Mononuclear cell (primary cell): ENCODE data around the gene TPRG1. TPM values are rescaled to one million over a fixed set of nuclear protein-coding genes. Genes with fewer than 3 reads are reported as not detected.

ENCODE experiments used
- H3K27me3 ChIP-seq: 2 replicates; pipeline ENCODE4 v1.6.0; 2011; ENCODE audit warnings: low read length, control low read depth; ENCODE audit not compliant: insufficient read depth
- H3K4me1 ChIP-seq: 2 replicates; pipeline ENCODE4 v1.5.1; 2011; ENCODE audit warnings: mild to moderate bottlenecking, low read length, control low read depth; ENCODE audit not compliant: insufficient read depth
- H3K4me3 ChIP-seq: 2 replicates; pipeline ENCODE4 v1.5.1; 2011; ENCODE audit warnings: mild to moderate bottlenecking, low read length, moderate library complexity
- H3K9me3 ChIP-seq: 2 replicates; pipeline ENCODE4 v1.5.1; 2011; ENCODE audit warnings: low read depth, mild to moderate bottlenecking, control low read depth, low read length
- total RNA-seq: library from RNA; depleted of rRNA; stranded (reverse); fragments of >200 nt; gene quantifications from one replicate; pipeline ENCODE4 v1.2.3, GENCODE V29; 2012

The TPRG1 gene
- total RNA-seq, 1 donor = 2.4 TPM

DNA sequence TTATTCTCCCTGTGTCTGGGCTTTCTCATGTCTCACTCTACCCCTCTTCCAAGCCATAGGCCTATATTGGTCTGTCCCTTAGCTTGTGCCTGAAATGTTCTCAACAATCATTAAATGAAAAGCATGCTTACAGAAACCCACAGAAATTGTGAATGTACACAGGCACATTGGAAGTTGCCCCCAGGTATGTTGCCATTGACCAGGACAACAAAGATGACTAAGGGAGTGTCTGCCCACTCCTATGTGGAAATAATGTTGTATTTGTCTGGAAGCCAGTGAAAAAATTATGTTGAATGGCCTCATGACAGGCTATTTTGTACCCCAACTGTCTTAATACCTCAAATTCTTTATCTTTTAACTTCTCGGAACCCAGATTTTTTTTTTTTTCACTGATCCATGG is 102.0 kb downstream of the TPRG1 start:
- no peaks in the 10 kb centered on the region for H3K27me3 ChIP-seq
- peaks cover 24% of the 10 kb centered on the region for H3K4me1 ChIP-seq
- no peaks in the 10 kb centered on the region for H3K9me3 ChIP-seq
- no peak overlapping the region for H3K4me3 ChIP-seq

DNA sequence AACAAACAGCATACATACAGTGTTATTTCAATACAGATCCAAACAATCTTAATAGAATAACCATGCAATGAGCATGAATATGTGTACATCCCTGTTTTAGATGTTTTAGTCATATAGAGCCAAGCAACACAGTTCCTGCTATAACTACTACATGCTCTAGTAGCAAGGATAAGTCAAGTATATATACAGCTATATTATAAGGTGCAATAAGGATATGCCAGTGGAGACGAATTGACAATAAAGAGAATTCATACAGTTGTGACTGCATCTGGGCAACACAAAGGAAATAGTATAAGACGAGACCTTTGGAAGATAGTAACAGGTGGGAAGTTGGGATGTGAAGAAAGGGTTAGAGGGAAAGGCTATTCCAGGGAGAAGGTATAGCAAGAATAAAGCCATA is 103.4 kb downstream of the TPRG1 start:
- Histone ChIP-seq H3K27me3 (no peaks in the 10 kb centered on the region), H3K4me3 (no peak overlapping the region), H3K9me3 (no peaks in the 10 kb centered on the region), H3K4me1 (peaks cover 24% of the 10 kb centered on the region)

DNA sequence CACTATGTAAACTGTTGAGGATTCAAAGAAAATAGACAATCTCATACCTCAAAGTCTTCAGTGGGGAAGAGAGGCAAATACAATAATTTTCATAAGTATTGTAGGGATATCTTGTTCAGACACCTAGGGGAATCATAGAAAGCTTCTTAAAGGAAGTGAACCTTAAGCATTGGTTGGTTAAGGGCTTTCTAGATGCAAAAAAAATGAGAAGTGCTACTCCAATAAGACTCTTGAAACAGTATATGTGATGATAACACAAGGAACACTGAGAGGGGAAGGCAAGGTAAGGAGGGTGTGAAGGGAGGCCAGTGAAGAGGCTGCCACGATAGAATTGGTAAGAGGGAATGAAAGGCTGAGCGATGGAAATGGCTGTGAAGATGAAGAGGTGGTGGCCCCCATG is 104.1 kb downstream of the TPRG1 start:
- H3K27me3 ChIP-seq = no peaks in the 10 kb centered on the region
- H3K4me1 ChIP-seq = peaks cover 24% of the 10 kb centered on the region
- no peaks in the 10 kb centered on the region for H3K9me3 ChIP-seq
- no peak overlapping the region for H3K4me3 ChIP-seq

DNA sequence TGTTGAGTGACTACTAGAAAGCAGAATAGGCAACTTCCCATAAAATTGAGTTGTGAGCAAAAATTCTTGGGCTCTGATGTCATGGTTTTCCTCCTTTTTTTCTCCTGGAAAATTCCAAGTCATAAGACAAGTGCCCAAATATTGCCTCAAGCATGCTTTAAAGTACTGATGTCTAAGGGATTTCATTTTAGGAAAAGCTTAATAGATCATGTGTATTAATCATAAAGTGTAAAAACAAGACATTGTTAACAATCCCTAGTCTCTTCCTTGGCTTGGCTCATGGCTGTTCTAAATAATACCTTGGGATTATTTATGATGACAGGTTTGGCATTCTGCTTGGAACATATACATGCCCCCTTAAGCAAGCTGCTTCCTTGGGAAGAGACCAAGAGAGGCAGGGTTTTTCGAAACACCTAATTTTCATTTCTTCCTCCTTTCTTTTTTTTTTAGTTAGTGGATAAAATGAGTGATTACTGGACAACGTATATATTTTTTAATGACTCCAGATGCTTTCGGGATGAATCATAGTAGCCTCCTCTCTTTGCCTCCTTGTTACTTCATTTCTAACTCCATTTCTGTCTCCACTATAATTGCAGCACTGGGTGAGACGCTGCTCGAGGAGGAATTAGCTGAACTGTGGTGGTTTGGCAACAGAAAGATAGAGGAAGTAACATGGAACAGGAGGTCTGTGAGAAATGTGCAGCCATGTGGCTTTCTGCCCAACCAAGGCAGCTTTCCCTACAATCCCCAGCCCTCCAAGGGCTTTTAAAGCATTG is 104.9 kb downstream of the TPRG1 start:
- Histone ChIP-seq H3K4me1 (peaks cover 24% of the 10 kb centered on the region), H3K9me3 (no peaks in the 10 kb centered on the region), H3K4me3 (no peak overlapping the region), H3K27me3 (no peaks in the 10 kb centered on the region)

DNA sequence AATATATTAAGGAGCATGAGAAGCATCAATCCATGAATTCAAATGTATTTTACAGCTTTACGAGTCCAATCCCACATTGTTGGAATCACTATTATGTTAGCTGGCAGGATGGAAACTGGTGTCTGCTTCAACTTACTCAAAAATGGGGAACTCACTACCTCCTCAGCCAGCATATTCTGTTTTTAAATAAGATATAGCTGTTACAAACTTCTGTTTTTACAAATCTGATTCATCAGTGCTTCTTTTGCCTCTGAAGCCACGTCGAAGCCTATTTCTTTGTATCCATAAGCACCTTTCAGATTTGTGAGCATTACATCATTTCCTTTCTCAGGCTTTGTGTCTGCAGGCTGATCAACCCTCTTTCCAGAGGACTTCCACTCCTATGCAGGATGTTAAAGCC is 105.9 kb downstream of the TPRG1 start:
- no peaks in the 10 kb centered on the region for H3K27me3 ChIP-seq
- no peaks in the 10 kb centered on the region for H3K9me3 ChIP-seq
- H3K4me1 ChIP-seq = peaks cover 24% of the 10 kb centered on the region
- H3K4me3 ChIP-seq = no peak overlapping the region

DNA sequence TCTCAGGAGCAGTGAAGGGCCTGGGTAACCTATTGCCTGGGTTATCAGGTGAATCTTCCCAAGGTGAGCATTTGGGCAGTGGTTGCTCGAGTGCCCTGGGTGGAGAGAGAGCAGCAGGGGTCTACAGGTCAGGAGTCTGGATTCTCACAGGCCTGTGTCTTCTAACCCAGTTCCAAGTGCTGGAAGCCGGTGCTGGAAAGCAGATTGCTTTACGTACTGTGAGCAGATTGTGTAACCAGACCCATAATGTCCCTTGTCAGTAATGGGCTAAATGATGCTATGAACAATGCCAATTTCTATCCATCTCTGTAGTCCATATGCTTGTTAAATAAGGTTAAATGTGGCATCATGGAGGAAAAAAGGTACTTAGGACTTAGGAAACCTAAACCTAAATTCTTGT is 106.5 kb downstream of the TPRG1 start:
- no peak overlapping the region for H3K4me3 ChIP-seq
- no peaks in the 10 kb centered on the region for H3K9me3 ChIP-seq
- peaks cover 24% of the 10 kb centered on the region for H3K4me1 ChIP-seq
- H3K27me3 ChIP-seq = no peaks in the 10 kb centered on the region

DNA sequence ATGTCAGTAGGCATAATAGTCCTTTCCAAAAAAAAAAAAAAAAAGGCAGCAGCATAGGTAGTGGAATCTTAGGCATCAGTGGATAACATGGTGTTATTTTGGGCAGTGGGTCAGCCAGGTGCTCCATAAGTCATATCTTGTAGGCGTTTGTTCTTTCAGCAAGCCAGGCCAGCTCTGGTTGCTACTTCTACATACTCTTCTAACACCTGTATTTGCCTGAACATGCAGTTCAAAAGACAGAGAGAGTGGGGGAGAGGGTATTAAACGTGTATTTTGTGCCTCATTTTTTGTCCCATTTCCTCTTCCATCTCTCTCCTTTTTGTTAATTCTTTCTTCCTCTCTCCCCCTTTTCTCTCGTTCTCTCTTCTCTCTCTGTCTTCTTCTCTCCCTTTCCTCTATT is 110.4 kb downstream of the TPRG1 start:
- Histone ChIP-seq H3K27me3 (no peaks in the 10 kb centered on the region), H3K4me3 (no peak overlapping the region), H3K4me1 (peaks cover 10% of the 10 kb centered on the region), H3K9me3 (no peaks in the 10 kb centered on the region)

DNA sequence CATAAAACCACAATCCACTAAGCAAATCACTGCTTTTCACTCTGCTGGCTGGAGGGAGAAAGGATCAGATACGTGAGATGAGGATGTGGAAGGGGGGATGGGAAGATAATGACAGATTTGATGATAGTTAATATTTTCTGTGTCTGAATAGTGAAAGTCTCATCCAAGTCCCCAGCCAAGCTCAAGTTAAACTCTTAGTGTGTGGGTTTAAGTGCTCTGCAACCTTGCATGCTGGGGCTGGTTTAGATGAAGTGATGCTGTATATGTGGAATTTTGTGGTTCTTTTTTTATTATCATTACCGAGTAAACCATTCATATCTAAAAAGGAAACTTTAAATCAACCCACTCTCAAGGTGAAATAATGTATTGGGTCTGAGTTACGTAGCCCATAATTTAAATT is 111.0 kb downstream of the TPRG1 start:
- no peaks in the 10 kb centered on the region for H3K9me3 ChIP-seq

DNA sequence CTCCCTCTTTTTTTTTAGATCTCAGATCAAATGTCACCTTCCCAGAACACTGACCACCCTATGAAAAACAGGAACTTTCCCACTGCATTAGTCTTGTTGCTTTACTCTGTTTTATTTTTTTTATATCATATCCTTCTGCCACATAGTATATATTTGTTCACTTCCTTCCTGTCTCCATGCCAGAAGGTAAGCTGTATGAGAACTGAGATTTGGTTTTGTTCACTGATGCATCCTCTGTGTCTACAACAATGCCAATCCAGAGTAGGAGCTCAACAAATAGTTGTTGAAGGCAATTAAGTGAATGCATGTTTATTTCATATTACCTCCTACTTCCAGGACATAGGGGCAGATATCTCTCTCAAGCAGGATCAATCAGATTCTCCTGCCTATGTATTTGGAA is 114.4 kb downstream of the TPRG1 start:
- Histone ChIP-seq H3K4me3 (no peak overlapping the region), H3K9me3 (no peaks in the 10 kb centered on the region), H3K4me1 (no peaks in the 10 kb centered on the region), H3K27me3 (no peaks in the 10 kb centered on the region)

More for the DNA sequence above, 111.0 kb downstream of the TPRG1 start:
- H3K27me3 ChIP-seq = no peaks in the 10 kb centered on the region
- H3K4me1 ChIP-seq = peaks cover 7% of the 10 kb centered on the region
- no peak overlapping the region for H3K4me3 ChIP-seq

DNA sequence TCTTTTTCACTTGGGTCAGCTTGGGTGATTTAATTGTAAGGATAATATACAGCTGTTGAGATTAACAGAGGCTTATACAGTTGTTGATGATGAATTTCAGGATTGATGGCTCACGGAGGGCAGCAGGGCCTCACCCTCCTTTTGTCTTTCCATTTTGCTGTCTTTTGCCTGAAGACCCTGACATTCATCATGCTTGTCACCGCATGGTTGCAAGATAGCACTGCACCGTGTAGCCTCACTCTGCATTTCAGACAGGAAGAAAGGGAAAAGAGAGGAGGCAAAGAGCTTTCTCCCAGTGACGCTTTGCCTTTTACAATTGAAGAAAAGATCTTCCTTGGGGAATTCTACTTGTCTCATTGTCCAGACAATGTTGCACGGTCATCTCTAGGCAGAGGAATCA is 115.1 kb downstream of the TPRG1 start:
- H3K27me3 ChIP-seq = no peaks in the 10 kb centered on the region
- H3K9me3 ChIP-seq = no peaks in the 10 kb centered on the region
- no peak overlapping the region for H3K4me3 ChIP-seq
- H3K4me1 ChIP-seq = no peaks in the 10 kb centered on the region

DNA sequence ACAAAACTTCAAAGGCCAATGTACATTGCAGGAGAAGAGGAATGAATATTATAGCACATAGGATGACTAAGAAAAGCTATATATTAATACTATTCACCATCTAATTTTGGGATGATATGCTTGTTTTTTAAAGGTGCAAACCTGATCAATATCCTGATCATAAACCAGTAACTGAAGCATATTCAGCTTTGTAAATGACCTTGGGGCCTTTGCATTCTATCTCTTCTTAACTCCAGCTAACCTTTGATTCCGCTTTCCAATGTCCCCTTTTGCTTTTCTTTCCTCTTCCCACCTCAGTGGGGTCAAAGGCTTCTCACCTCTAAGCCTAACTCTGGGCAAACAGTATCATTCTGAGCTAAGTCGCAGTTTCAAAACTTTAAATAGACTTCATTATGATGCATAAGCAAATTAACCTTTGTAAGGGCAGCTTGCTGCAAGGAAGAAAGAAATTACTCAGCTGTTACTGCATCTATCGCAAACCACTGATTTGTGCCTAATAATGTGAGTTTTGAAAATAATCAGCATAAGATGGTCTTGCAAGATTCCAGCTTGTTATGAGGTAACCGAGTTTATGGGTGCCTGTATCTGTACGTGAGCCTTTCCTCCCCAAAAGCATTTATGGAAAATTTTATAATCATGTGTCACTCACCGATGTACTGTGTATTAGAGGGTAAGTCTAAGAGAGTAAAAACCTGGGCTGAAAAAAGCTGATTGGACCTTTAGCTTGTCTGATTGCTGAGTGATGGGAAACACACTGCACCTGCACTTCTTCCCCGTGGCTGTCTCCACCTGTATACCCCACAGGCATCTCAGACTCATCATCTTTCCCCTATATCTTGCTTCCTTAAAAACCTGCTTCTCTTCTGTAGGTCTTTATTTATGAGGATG is 116.8 kb downstream of the TPRG1 start:
- no peaks in the 10 kb centered on the region for H3K4me1 ChIP-seq
- H3K27me3 ChIP-seq = no peaks in the 10 kb centered on the region
- H3K4me3 ChIP-seq = no peak overlapping the region
- H3K9me3 ChIP-seq = no peaks in the 10 kb centered on the region

DNA sequence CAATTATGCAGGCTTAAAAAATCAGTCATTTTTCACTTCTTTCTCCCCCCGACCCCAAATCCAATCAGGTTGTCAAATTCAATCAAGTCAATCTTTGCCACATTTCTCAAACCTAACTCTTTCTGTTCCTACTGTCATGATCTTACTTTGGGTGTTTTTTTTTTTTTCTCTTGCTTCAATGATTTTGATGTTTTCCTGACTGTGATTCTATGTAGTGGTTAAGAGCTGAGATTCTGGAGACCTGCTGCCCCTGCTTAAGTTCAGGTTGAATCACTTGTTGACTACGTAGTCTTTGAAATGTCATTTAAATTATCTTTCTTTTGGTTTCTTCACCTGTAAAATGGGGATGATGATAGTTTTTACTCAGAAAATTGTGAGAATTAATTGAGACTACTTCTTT is 117.5 kb downstream of the TPRG1 start:
- H3K27me3 ChIP-seq = no peaks in the 10 kb centered on the region
- no peaks in the 10 kb centered on the region for H3K9me3 ChIP-seq
- H3K4me3 ChIP-seq = no peak overlapping the region
- H3K4me1 ChIP-seq = no peaks in the 10 kb centered on the region

DNA sequence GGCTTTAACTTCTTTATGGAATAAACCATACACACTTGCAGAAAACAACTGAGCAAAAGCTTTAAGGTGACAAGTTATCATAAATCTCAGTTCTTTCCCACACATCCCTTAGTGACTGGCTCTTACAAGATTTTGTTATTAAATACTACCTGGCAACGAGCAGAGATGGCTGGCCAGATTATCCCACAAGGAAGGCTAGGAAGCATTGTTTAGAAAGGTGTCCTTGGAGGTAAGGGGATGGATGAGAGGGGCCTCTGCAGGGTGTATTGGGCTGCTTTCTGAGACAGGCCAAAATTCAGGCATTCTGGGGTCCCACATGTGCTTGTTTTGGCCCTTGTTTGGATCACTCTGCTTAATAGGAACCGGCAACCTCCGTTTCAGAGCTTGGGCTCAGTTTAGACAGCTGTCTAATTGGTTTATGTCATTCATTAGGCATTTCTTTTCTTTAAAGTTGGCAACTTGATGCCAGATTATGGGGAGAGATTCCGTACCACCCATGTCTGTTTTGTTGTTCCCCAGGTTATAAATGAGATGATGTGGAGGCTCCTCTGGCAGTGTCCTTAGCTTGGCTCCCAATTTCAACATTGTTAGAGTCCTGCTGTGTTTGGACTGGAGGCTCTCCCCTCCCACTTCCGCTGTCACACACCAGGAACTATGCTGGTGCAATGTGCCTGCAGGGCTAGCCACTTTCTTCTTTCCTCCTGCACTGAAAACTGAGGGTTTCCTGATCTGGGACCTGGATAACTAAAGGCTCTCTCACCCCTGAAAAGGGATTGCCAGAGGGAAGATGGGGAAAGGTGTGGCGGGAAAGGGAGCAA is 121.1 kb downstream of the TPRG1 start:
- Histone ChIP-seq H3K27me3 (no peaks in the 10 kb centered on the region), H3K9me3 (no peaks in the 10 kb centered on the region), H3K4me3 (no peak overlapping the region), H3K4me1 (no peaks in the 10 kb centered on the region)

DNA sequence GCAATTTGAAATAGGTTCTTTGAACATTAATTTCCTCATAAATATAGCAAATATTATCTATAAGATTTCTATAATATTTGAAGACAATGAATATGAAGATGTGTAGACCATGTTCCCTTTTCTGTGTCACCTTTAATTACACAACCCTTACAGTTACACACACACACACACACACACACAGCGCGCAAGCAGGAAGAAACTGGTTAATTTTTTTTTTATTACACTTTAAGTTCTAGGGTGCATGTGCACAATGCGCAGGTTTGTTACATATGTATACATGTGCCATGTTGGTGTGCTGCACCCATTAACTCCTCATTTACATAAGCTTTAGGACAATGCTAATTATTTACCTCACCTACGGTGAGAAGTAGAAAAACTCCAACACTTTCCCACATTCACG is 122.9 kb downstream of the TPRG1 start:
- no peak overlapping the region for H3K4me3 ChIP-seq
- H3K9me3 ChIP-seq = no peaks in the 10 kb centered on the region

DNA sequence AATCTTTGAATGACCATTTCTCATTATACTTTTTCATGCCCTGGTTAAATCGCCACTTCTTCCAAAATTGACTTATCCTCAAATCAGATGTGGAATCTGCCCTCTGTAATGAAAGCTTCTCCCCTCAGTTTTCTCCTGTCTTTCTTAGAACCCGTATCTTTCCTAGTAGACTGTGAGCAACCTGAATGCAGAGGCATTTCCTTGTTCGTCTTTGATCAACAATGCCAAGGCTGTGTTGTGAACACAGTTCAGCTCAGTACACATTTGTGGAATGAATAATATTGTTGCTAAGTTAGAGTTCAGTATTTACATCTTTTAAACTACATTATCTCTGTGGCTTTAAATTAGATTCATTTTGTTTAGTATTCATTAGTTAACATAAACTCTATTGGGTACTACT is 123.3 kb downstream of the TPRG1 start:
- no peaks in the 10 kb centered on the region for H3K9me3 ChIP-seq
- no peaks in the 10 kb centered on the region for H3K4me1 ChIP-seq
- H3K4me3 ChIP-seq = no peak overlapping the region
- no peaks in the 10 kb centered on the region for H3K27me3 ChIP-seq

More for the DNA sequence above, 122.9 kb downstream of the TPRG1 start:
- Histone ChIP-seq H3K4me1 (no peaks in the 10 kb centered on the region), H3K27me3 (no peaks in the 10 kb centered on the region)
